GM12878 (cell line): ENCODE results near the gene SFSWAP. TPM values are rescaled to one million over a fixed set of nuclear protein-coding genes. Genes with fewer than 3 reads are reported as not detected.
"Not testable (repeated sequence)": the region's sequence is repeated elsewhere in the genome, so short reads cannot be mapped to it uniquely, and the experiment has no call there.

ENCODE experiments used
- ATAC-seq: fragments of 200-7000 bp; cut with Tn5 transposase; 3 replicates; pipeline ENCODE4 v1.9.1; 2020; ENCODE audit warnings: mild to moderate bottlenecking, moderate library complexity
- BruUV-seq: library from RNA; stranded (reverse); fragments of 400-500 nt; replicated peaks from 2 replicates; lab custom pipeline; 2021; lab: Mats Ljungman, UMichigan
- CTCF ChIA-PET: fragments of 300-600 bp; sonication (Branson Sonifier 250); formaldehyde crosslinking; extraction: SDS; loops from one replicate; lab custom pipeline; 2021; ENCODE audit warnings: inconsistent platforms; lab: Yijun Ruan, JAX
- POLR2A ChIA-PET: fragments of 350-600 bp; formaldehyde crosslinking; extraction: SDS; loops from one replicate; lab custom pipeline; 2021; ENCODE audit warnings: inconsistent platforms; lab: Charles Lee
- RAD21 ChIA-PET: fragments of 300-600 bp; sonication (Branson Sonifier 250); formaldehyde crosslinking; loops from one replicate; lab custom pipeline; 2023; ENCODE audit warnings: antibody characterized with exemption; ENCODE audit not compliant: unreplicated experiment; lab: Charles Lee
- SMC1A ChIA-PET: fragments of 300-600 bp; sonication (Branson Sonifier 250); formaldehyde crosslinking; loops from one replicate; lab custom pipeline; 2023; ENCODE audit not compliant: unreplicated experiment, uncharacterized antibody; lab: Charles Lee
- DNase-seq: peaks from one replicate; pipeline ENCODE4 v3.0.0-alpha.2; 2011; ENCODE audit warnings: low read depth, low spot score
- FAIRE-seq: peaks from 3 replicates; lab custom pipeline; 2011; peaks lifted over from hg19 to GRCh38; lab: Jason Lieb, UNC
- H2AFZ ChIP-seq: 2 replicates; pipeline ENCODE4 v1.6.0; 2011; ENCODE audit warnings: low read depth, low read length, control low read depth; ENCODE audit not compliant: control insufficient read depth
- H3K27ac ChIP-seq: 2 replicates; pipeline ENCODE4 v1.5.1; 2011; ENCODE audit warnings: control low read depth; ENCODE audit not compliant: control insufficient read depth, insufficient read depth
- H3K27me3 ChIP-seq, 2 experiments: replicated peaks in 1 of 2; 2 replicates each; pipeline versions ENCODE4 v1.6.0 to v1.6.1; 2011; ENCODE audit warnings: low read length in 1 of 2; ENCODE audit not compliant: control insufficient read depth in 2 of 2, insufficient read depth in 2 of 2
- H3K36me3 ChIP-seq, 2 experiments: 2 replicates each; pipeline ENCODE4 v1.5.1; 2011; ENCODE audit warnings: low read length in 1 of 2; ENCODE audit not compliant: control insufficient read depth in 2 of 2, insufficient read depth in 2 of 2
- H3K4me1 ChIP-seq: 2 replicates; pipeline ENCODE4 v1.6.1; 2011; ENCODE audit warnings: mild to moderate bottlenecking, low read length, moderate library complexity, mixed read lengths; ENCODE audit not compliant: control insufficient read depth, insufficient read depth
- H3K4me2 ChIP-seq: 2 replicates; pipeline ENCODE4 v1.6.0; 2011; ENCODE audit warnings: control low read depth; ENCODE audit not compliant: control insufficient read depth, insufficient read depth
- H3K4me3 ChIP-seq: fragments of 200-600 bp; sonication (generic); 2 replicates; pipeline ENCODE4 v1.5.1; 2016
- H3K79me2 ChIP-seq: 2 replicates; pipeline ENCODE4 v1.6.0; 2011; ENCODE audit warnings: low read length; ENCODE audit not compliant: control insufficient read depth, insufficient read depth
- H3K9ac ChIP-seq: 2 replicates; pipeline ENCODE4 v1.8.0; 2011; ENCODE audit warnings: low read length, control low read depth, mixed read lengths; ENCODE audit not compliant: control insufficient read depth, insufficient read depth
- H3K9me3 ChIP-seq: replicated peaks from 3 replicates; pipeline ENCODE4 v1.5.1; 2011; ENCODE audit warnings: mild to moderate bottlenecking, low read length; ENCODE audit not compliant: control insufficient read depth, insufficient read depth
- H4K20me1 ChIP-seq: 2 replicates; pipeline ENCODE4 v1.6.0; 2011; ENCODE audit not compliant: control insufficient read depth, insufficient read depth
- BHLHE40 ChIP-seq, 2 experiments: fragments of 450-650 bp in 1 of 2; IDR thresholded peaks; 2 replicates each; pipeline ENCODE4 v1.6.1; 2011 to 2017; ENCODE audit warnings: low read depth in 2 of 2, borderline replicate concordance in 1 of 2, improper control_type of control experiment in 1 of 2, low read length in 1 of 2, mild to moderate bottlenecking in 1 of 2
- CBX3 ChIP-seq: fragments of 200-600 bp; sonication (generic); IDR thresholded peaks from 2 replicates; pipeline ENCODE4 v1.6.1; 2016; ENCODE audit warnings: low read depth, borderline replicate concordance
- RUNX3 ChIP-seq: IDR thresholded peaks from 2 replicates; pipeline ENCODE4 v1.6.1; 2012; ENCODE audit warnings: low read length, inconsistent platforms
- USF1 ChIP-seq: IDR thresholded peaks from 2 replicates; pipeline ENCODE4 v1.6.1; 2011; ENCODE audit warnings: borderline replicate concordance, low read depth, mild to moderate bottlenecking, moderate library complexity, mixed read lengths, low read length; ENCODE audit not compliant: insufficient read depth; ENCODE audit errors: extremely low read length
- whole genome bisulfite sequencing: methylation state at CpG from one replicate; pipeline ENCODE4 v1.1.6; 2016; ENCODE audit warnings: low lambda C conversion rate; ENCODE audit not compliant: insufficient replicate concordance, insufficient coverage; ENCODE audit errors: missing lambda C conversion rate; 5-methylcytosine and 5-hydroxymethylcytosine counted together
- in situ Hi-C: fragments of 300-500 bp; cut with MboI; formaldehyde crosslinking; loops from 9 replicates; pipeline ENCODE4 v1.14.3; 2018; ENCODE audit warnings: mixed read lengths
- intact Hi-C: fragments of 100-400 bp; cut with micrococcal nuclease; formaldehyde crosslinking; loops from one replicate; pipeline ENCODE4 v1.14.2; 2022; ENCODE audit not compliant: unreplicated experiment
- polyA plus RNA-seq, 11 experiments: library from polyadenylated mRNA; depleted of rRNA in 4 of 11; unstranded in 6 of 11; stranded (reverse) in 5 of 11; fragments of >200 nt; fragmentation: Nextera tagmentation in 4 of 11; fragmentation: Illumina TruSeq in 1 of 11; extraction: Ambion mirVana in 4 of 11; extraction: Trizol in 1 of 11; gene quantifications; 1 replicate in 1 of 11; 2 replicates in 10 of 11; pipeline versions ENCODE4 v1.2.1 to v1.2.3, GENCODE V29; 2011 to 2016; ENCODE audit warnings: inconsistent platforms in 2 of 11, missing spikeins in 2 of 11, low read depth in 1 of 11
- total RNA-seq, 4 experiments: library from RNA; depleted of rRNA in 3 of 4; stranded (reverse); fragments of >200 nt in 3 of 4; fragmentation: Illumina TruSeq in 1 of 4; extraction: Trizol in 1 of 4; gene quantifications; 2 replicates each; pipeline versions ENCODE4 v1.2.1 to v1.2.3, GENCODE V29; 2013 to 2021

SFSWAP gene
- total and polyA plus RNA-seq, 10 of the 15 experiments (the other 5 are each of a cell fraction or from before 2014, with no cell fraction given): 1.8 to 48.6 (median 25.0) TPM

- Histone ChIP-seq H3K4me2 (peak overlapping the region; percentile 64; the same call in 1 of the 2 replicates), H2AFZ (peak overlapping the region; percentile 47; the same call in 1 of the 2 replicates)
- H4K20me1 ChIP-seq, H3K79me2 ChIP-seq, intact Hi-C loops, H3K4me3 ChIP-seq, H3K27me3 ChIP-seq, H3K9me3 ChIP-seq, H3K36me3 ChIP-seq, H3K9ac ChIP-seq, RAD21 ChIA-PET, POLR2A ChIA-PET, in situ Hi-C loops, H3K27ac ChIP-seq, BruUV-seq, H3K4me1 ChIP-seq, CTCF ChIA-PET, SMC1A ChIA-PET: not testable (repeated sequence)
- 19% methylated on average over 14 of the region's 25 CpGs for WGBS
- DNase-seq (peak; percentile 51), FAIRE-seq (peak; percentile 88), ATAC-seq (peak; percentile 100)
Measured at GRCh38 chr12:131681746-131682509, 29.0 kb upstream of the SFSWAP start.

- H4K20me1 ChIP-seq: no peaks in the 10 kb centered on the region
- in situ Hi-C loops: no loop called here
- peak; percentile 24 for ATAC-seq
- TF ChIP-seq USF1 (peak; percentile 67), CBX3 (no peak), RUNX3 (0 out of 2 replicates have a peak, but pooled peaks have one; percentile 34), BHLHE40 (IDR thresholded peaks at IDR 0.05; ENCODE audit: borderline replicate concordance in 1 of 2, low read depth in 2 of 2, low read length in 1 of 2) (peak; percentile 15 to 79; a peak in 2 of 4 replicates)
- WGBS: 51% methylated on average over 8 of the region's 10 CpGs
- POLR2A ChIA-PET: no interaction called here
- CTCF ChIA-PET: no interaction called here
- no peak for DNase-seq
- no peaks in the 10 kb centered on the region for H3K4me1 ChIP-seq
- SMC1A ChIA-PET: no interaction called here
- H3K9ac ChIP-seq: no peak overlapping the region
- no peak overlapping the region for H3K4me3 ChIP-seq
- no peaks in the 10 kb centered on the region for H3K36me3 ChIP-seq
- no peak overlapping the region for H3K27ac ChIP-seq
- no peaks in the 10 kb centered on the region; the same call in 2 of the 3 replicates for H3K9me3 ChIP-seq
- RAD21 ChIA-PET: no interaction called here
- FAIRE-seq: no peak
- H2AFZ ChIP-seq: peak overlapping the region; percentile 20; the same call in 1 of the 2 replicates
- no peaks in the 10 kb centered on the region for H3K27me3 ChIP-seq
- no peak overlapping the region for H3K4me2 ChIP-seq
- no TSS peak for BruUV-seq
- H3K79me2 ChIP-seq: no peaks in the 10 kb centered on the region
- intact Hi-C loops: no loop called here
Measured at GRCh38 chr12:131682510-131682895, 28.4 kb upstream of the SFSWAP start.
